SKM-1 treated with dmso at 0.1 percent for 144 hours (cell line): ENCODE results near the gene PSMB8.
"Not testable (repeated sequence)": the region's sequence is repeated elsewhere in the genome, so short reads cannot be mapped to it uniquely, and the experiment has no call there.

Experiments used
- DNase-seq: peaks from one replicate; lab custom pipeline; 2025; ENCODE audit not compliant: unreplicated experiment; lab: John Stamatoyannopoulos, UW

PSMB8 gene

GRCh38 chr6:32843979-32844838 lies at the start of gene PSMB8:
PSMB8 (minus strand) TSS chr6:32844047; CDS start chr6:32843996, 51 bp downstream.
- DNase-seq: peak; percentile 95

- DNase-seq: no peak
Measured at GRCh38 chr6:32890831-32891230, 47.0 kb upstream of the PSMB8 start.

- no peak for DNase-seq
Measured at GRCh38 chr6:32889533-32889932, 45.7 kb upstream of the PSMB8 start.

- no peak for DNase-seq
Measured at GRCh38 chr6:32888576-32888975, 44.7 kb upstream of the PSMB8 start.

GRCh38 chr6:32887616-32888015 lies 43.8 kb upstream of the PSMB8 start:
- no peak for DNase-seq

- DNase-seq: no peak
Measured at GRCh38 chr6:32886681-32887383, 43.0 kb upstream of the PSMB8 start.

- peak; percentile 64 for DNase-seq
Measured at GRCh38 chr6:32885698-32886286, 41.9 kb upstream of the PSMB8 start.

- DNase-seq: peak; percentile 19
Measured at GRCh38 chr6:32883789-32884188, 39.9 kb upstream of the PSMB8 start.

GRCh38 chr6:32882879-32883250 lies 39.0 kb upstream of the PSMB8 start:
- DNase-seq: no peak

- DNase-seq: not testable (repeated sequence)
Measured at GRCh38 chr6:32880962-32881361, 37.1 kb upstream of the PSMB8 start.

GRCh38 chr6:32879691-32880090 lies 35.8 kb upstream of the PSMB8 start:
- no peak for DNase-seq

GRCh38 chr6:32876603-32877002 lies 32.8 kb upstream of the PSMB8 start:
- no peak for DNase-seq

- DNase-seq: not testable (repeated sequence)
Measured at GRCh38 chr6:32873947-32874346, 30.1 kb upstream of the PSMB8 start.

GRCh38 chr6:32868257-32868788 lies 24.5 kb upstream of the PSMB8 start:
- peak; percentile 50 for DNase-seq

GRCh38 chr6:32867554-32868256 lies 23.9 kb upstream of the PSMB8 start:
- DNase-seq: no peak

GRCh38 chr6:32867022-32867477 lies 23.2 kb upstream of the PSMB8 start:
- DNase-seq: peak; percentile 60

- DNase-seq: no peak
Measured at GRCh38 chr6:32865724-32866443, 22.0 kb upstream of the PSMB8 start.

GRCh38 chr6:32862725-32863124 lies 18.9 kb upstream of the PSMB8 start:
- DNase-seq: no peak

- DNase-seq: no peak
Measured at GRCh38 chr6:32860674-32861073, 16.8 kb upstream of the PSMB8 start.

GRCh38 chr6:32858194-32858593 lies 14.3 kb upstream of the PSMB8 start:
- DNase-seq: no peak
